Fibroblast of lung (primary cell): ENCODE data around the gene SCN3A.

ENCODE experiments used
- CTCF ChIP-seq, 2 donors: IDR thresholded peaks in 1 of 2; conservative IDR thresholded peaks in 1 of 2; 1 replicate in 1 of 2; 2 replicates in 1 of 2; pipeline ENCODE4 v1.5.1; 2011 to 2012; ENCODE audit warnings: low read length in 2 of 2, control low read depth in 1 of 2, inconsistent platforms in 1 of 2, low read depth in 1 of 2, mild to moderate bottlenecking in 1 of 2
- EZH2 ChIP-seq: IDR thresholded peaks from 2 replicates; pipeline ENCODE4 v1.5.1; 2012; ENCODE audit warnings: low read length, control low read depth, mild to moderate bottlenecking; ENCODE audit errors: missing control alignments

- TF ChIP-seq CTCF (conservative IDR thresholded peaks at IDR 0.05 in 1 of 2, IDR thresholded peaks at IDR 0.05 in 1 of 2; ENCODE audit: low read depth in 1 of 2, low read length in 2 of 2) (no peak), EZH2 (no peak)
Measured at GRCh38 chr2:165120740-165121467, 82.9 kb downstream of the SCN3A start.
